Measurements from ENCODE around the gene ADGRG3.

Gene ADGRG3

DNA sequence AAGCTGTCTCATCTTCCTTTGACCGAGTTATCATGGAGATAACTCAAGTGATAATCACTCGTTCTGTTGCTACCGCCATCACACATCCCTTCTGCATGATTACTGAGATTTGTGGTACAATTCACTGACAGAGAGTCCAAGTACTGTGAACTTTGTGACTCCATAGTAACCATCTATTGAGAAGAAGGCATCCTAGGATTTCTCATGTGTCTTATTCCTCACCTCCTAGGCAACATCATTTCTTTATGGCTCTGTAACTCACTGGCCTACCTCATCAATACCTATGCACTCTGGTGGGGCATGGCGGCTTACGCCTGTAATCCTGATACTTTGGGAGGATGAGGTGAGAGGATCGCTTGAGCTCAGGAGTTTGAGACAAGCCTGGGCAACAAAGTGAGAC is 45.9 kb downstream of the ADGRG3 start:
- no peak overlapping the region for H3K27ac ChIP-seq (replicated peaks)
- H3K27me3 ChIP-seq (ENCODE audit: insufficient read depth, poor library complexity, severe bottlenecking) = no peaks in the 10 kb centered on the region
- no peak for TF ChIP-seq GABPA (IDR thresholded peaks at IDR 0.05; ENCODE audit: low read depth)
- TF ChIP-seq, protein P1, sequence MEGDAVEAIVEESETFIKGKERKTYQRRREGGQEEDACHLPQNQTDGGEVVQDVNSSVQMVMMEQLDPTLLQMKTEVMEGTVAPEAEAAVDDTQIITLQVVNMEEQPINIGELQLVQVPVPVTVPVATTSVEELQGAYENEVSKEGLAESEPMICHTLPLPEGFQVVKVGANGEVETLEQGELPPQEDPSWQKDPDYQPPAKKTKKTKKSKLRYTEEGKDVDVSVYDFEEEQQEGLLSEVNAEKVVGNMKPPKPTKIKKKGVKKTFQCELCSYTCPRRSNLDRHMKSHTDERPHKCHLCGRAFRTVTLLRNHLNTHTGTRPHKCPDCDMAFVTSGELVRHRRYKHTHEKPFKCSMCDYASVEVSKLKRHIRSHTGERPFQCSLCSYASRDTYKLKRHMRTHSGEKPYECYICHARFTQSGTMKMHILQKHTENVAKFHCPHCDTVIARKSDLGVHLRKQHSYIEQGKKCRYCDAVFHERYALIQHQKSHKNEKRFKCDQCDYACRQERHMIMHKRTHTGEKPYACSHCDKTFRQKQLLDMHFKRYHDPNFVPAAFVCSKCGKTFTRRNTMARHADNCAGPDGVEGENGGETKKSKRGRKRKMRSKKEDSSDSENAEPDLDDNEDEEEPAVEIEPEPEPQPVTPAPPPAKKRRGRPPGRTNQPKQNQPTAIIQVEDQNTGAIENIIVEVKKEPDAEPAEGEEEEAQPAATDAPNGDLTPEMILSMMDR (IDR thresholded peaks at IDR 0.05; ENCODE audit: insufficient read depth, low read length) = no peak
- no peak for TF ChIP-seq SPI1 (IDR thresholded peaks at IDR 0.05; ENCODE audit: borderline replicate concordance, low read depth)
- no peak for TF ChIP-seq REST (IDR thresholded peaks at IDR 0.05; ENCODE audit: insufficient replicate concordance, low read depth)
- no peak for TF ChIP-seq POLR2AphosphoS5 (IDR thresholded peaks at IDR 0.05; ENCODE audit: low read depth)
- DNase-seq (ENCODE audit: low read depth in 1 of 2, low spot score in 1 of 2) = no peak
- H3K4me3 ChIP-seq (replicated peaks; ENCODE audit: insufficient read depth, low read length) = no peak overlapping the region

GRCh38 chr16:57720142-57720575 is 52.1 kb downstream of the ADGRG3 start:
- Histone ChIP-seq H3K27ac (replicated peaks) (no peak overlapping the region), H3K4me3 (replicated peaks; ENCODE audit: insufficient read depth, low read length) (no peak overlapping the region), H3K27me3 (ENCODE audit: insufficient read depth, poor library complexity, severe bottlenecking) (no peaks in the 10 kb centered on the region)
- peak in 1 of 2 experiments; percentile 77 for DNase-seq (ENCODE audit: low read depth in 1 of 2, low spot score in 1 of 2)
- TF ChIP-seq, protein P1 (IDR thresholded peaks at IDR 0.05; ENCODE audit: insufficient read depth, low read length) = peak; percentile 76
- no peak for TF ChIP-seq GABPA (IDR thresholded peaks at IDR 0.05; ENCODE audit: low read depth)

DNA sequence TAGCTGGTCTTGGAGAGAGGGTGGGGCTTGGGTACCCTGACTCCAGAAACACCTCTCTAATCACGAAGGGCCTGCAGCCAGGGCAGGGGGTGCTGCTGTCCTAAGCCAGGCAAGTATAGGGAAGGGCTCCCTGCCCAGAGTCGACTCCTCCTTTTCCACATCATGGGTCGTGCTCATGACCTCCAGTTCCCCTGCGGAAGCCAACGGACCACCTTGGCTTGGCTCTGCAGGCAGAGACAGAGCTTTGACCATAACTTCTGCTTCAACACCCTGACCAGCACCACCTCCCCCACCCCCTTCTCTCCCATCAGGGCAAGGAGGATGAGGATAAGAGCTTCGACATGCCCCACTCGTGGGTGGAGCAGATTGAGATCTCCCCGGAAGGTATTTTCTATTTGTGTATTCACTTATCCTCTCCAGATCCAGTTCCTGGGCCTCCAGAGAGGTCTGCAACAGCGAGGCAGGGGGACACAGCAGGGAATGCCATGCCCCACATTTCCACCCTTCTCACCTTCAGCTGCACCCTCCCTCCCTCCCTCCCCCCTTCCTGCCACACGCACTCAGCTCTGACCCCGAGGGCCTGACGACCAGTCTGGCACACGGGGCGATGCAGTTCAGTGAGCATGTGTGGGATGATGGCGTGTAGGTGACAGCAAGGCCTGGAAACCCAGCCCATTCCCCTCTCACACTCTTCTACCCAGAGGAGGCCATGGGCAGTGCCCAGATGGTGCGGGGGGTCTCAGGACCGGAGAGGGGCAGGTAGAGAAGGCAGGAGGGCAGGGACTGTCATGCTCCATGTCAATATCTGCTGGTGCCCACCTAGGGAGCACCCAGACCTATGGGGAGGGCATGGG is 53.5 kb downstream of the ADGRG3 start:
- H3K27ac ChIP-seq (replicated peaks) = no peak overlapping the region
- DNase-seq (ENCODE audit: low read depth in 1 of 2, low spot score in 1 of 2) = no peak
- H3K27me3 ChIP-seq (ENCODE audit: insufficient read depth, poor library complexity, severe bottlenecking) = no peaks in the 10 kb centered on the region
- no peak overlapping the region for H3K4me3 ChIP-seq (replicated peaks; ENCODE audit: insufficient read depth, low read length)
- no peak for TF ChIP-seq REST (IDR thresholded peaks at IDR 0.05; ENCODE audit: insufficient replicate concordance, low read depth)
- TF ChIP-seq POLR2AphosphoS5 (IDR thresholded peaks at IDR 0.05; ENCODE audit: low read depth) = no peak
- TF ChIP-seq SPI1 (IDR thresholded peaks at IDR 0.05; ENCODE audit: borderline replicate concordance, low read depth) = no peak
- no peak for TF ChIP-seq GABPA (IDR thresholded peaks at IDR 0.05; ENCODE audit: low read depth)
- TF ChIP-seq, protein P1 (IDR thresholded peaks at IDR 0.05; ENCODE audit: insufficient read depth, low read length) = no peak

DNA sequence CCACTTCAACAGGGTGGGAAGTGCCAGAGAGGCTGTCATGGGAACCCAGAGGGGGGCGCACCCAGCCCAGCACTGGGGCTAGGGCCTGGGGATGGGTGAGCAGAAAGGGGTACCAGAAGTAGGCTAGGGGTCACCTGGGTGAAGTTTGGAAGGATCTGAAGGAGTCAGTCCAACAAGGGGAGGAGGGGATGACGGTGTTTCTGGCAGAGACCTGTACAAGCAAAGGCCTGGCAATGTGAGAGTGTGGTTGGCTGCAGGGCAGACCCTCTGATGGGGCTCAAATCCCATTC is 54.0 kb downstream of the ADGRG3 start:
- no peak overlapping the region for H3K27ac ChIP-seq (replicated peaks)
- no peak overlapping the region for H3K4me3 ChIP-seq (replicated peaks; ENCODE audit: insufficient read depth, low read length)
- H3K27me3 ChIP-seq (ENCODE audit: insufficient read depth, poor library complexity, severe bottlenecking) = no peaks in the 10 kb centered on the region
- DNase-seq (ENCODE audit: low read depth in 1 of 2, low spot score in 1 of 2) = no peak
- TF ChIP-seq POLR2AphosphoS5 (IDR thresholded peaks at IDR 0.05; ENCODE audit: low read depth) (no peak), REST (IDR thresholded peaks at IDR 0.05; ENCODE audit: insufficient replicate concordance, low read depth) (no peak), GABPA (IDR thresholded peaks at IDR 0.05; ENCODE audit: low read depth) (no peak), SPI1 (IDR thresholded peaks at IDR 0.05; ENCODE audit: borderline replicate concordance, low read depth) (no peak)
- TF ChIP-seq, protein P1 (IDR thresholded peaks at IDR 0.05; ENCODE audit: insufficient read depth, low read length) = no peak
